GM23248 (cell line): ENCODE data around the gene LVRN.

ENCODE experiments used
- EZH2 ChIP-seq: fragments of 200-600 bp; sonication (generic); IDR thresholded peaks from 2 replicates; pipeline ENCODE4 v1.6.1; 2018; ENCODE audit warnings: antibody characterized with exemption, mild to moderate bottlenecking; ENCODE audit not compliant: insufficient read depth, poor library complexity, severe bottlenecking
- EZH2phosphoT487 ChIP-seq: fragments of 200-600 bp; sonication (generic); IDR thresholded peaks from 2 replicates; pipeline ENCODE4 v1.6.1; 2018; ENCODE audit warnings: antibody characterized with exemption, moderate library complexity, mild to moderate bottlenecking, low read depth; ENCODE audit not compliant: insufficient read depth

DNA sequence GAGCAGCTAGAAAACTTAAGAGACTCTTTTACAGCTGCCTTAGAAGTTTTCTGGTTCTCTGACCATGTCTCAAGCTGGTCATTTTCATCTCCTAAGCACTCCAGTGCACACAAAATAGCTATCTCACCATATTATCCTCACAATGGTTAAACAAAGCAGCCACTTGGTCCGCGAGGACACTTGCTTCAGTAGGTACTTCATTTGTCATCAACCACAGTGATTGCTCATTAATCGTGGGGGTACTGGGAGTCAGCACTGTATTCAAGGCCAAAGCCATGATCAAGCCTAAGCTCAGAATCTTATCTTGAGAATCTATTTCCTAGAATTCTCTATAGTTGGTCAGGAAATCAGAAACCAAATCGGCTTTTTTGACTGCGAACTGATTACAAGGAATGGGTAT, 72.8 kb downstream of the LVRN start:
- TF ChIP-seq EZH2phosphoT487 (no peak), EZH2 (no peak)
